MM.1S (cell line): ENCODE results near the gene BCAM.
A peak's percentile ranks its signal among the peaks of the same experiment; 100 is the strongest.

Source experiments
- DNase-seq: peaks from one replicate; pipeline ENCODE4 v3.0.0-alpha.2; 2015
- H2AFZ ChIP-seq: fragments of 300-600 bp; sonication (generic); 2 replicates; pipeline ENCODE4 v1.6.0; 2016; ENCODE audit warnings: antibody characterized with exemption, low read length
- H3F3A ChIP-seq: fragments of 300-600 bp; sonication (generic); 2 replicates; pipeline ENCODE4 v1.6.1; 2016; ENCODE audit warnings: mild to moderate bottlenecking, antibody characterized with exemption, low read length, moderate library complexity, mixed read lengths; ENCODE audit not compliant: insufficient read depth
- H3K27ac ChIP-seq: fragments of 300-600 bp; sonication (generic); 2 replicates; pipeline ENCODE4 v1.5.1; 2016; ENCODE audit warnings: mild to moderate bottlenecking, low read length
- H3K27me3 ChIP-seq: fragments of 300-600 bp; sonication (generic); replicated peaks from 2 replicates; pipeline ENCODE4 v1.6.0; 2016; ENCODE audit warnings: low read length; ENCODE audit not compliant: insufficient read depth
- H3K36me3 ChIP-seq: fragments of 300-600 bp; sonication (generic); replicated peaks from 2 replicates; pipeline ENCODE4 v1.6.1; 2016; ENCODE audit warnings: mild to moderate bottlenecking, low read length, mixed read lengths; ENCODE audit not compliant: insufficient read depth
- H3K4me1 ChIP-seq: fragments of 300-600 bp; sonication (generic); 2 replicates; pipeline ENCODE4 v1.6.1; 2016; ENCODE audit warnings: low read length, mixed read lengths
- H3K4me2 ChIP-seq: fragments of 300-600 bp; sonication (generic); 2 replicates; pipeline ENCODE4 v1.6.0; 2016; ENCODE audit warnings: low read depth, low read length
- H3K4me3 ChIP-seq: fragments of 300-600 bp; sonication (generic); 2 replicates; pipeline ENCODE4 v1.5.1; 2016; ENCODE audit warnings: low read length, mixed read lengths
- H3K79me2 ChIP-seq: fragments of 300-600 bp; sonication (generic); 2 replicates; pipeline ENCODE4 v1.6.1; 2016; ENCODE audit warnings: mixed run types, low read length, mixed read lengths
- H3K9ac ChIP-seq: fragments of 300-600 bp; sonication (generic); 2 replicates; pipeline ENCODE4 v1.6.1; 2016; ENCODE audit warnings: low read length, mixed read lengths
- H3K9me2 ChIP-seq: fragments of 300-600 bp; sonication (generic); replicated peaks from 2 replicates; pipeline ENCODE4 v1.6.1; 2016; ENCODE audit warnings: mild to moderate bottlenecking, low read length, mixed read lengths; ENCODE audit not compliant: insufficient read depth
- H3K9me3 ChIP-seq: fragments of 300-600 bp; sonication (generic); replicated peaks from 2 replicates; pipeline ENCODE4 v1.6.1; 2016; ENCODE audit warnings: mild to moderate bottlenecking, low read length, mixed read lengths; ENCODE audit not compliant: insufficient read depth
- H4K20me1 ChIP-seq: fragments of 300-600 bp; sonication (generic); 2 replicates; pipeline ENCODE4 v1.6.1; 2016; ENCODE audit warnings: mild to moderate bottlenecking, low read length, moderate library complexity, mixed read lengths; ENCODE audit not compliant: insufficient read depth
- CTCF ChIP-seq: fragments of 300-600 bp; sonication (generic); IDR thresholded peaks from 2 replicates; pipeline ENCODE4 v1.5.1; 2016; ENCODE audit warnings: antibody characterized with exemption, low read length, mixed read lengths
- EZH2 ChIP-seq: fragments of 300-600 bp; sonication (generic); optimal IDR thresholded peaks from 2 replicates; pipeline ENCODE3; 2017; ENCODE audit warnings: low read depth, mild to moderate bottlenecking, antibody characterized with exemption, low read length, mixed read lengths
- EZH2phosphoT487 ChIP-seq: fragments of 300-600 bp; sonication (generic); IDR thresholded peaks from 2 replicates; pipeline ENCODE4 v1.6.1; 2018; ENCODE audit warnings: antibody characterized with exemption, low read length

BCAM gene

DNA sequence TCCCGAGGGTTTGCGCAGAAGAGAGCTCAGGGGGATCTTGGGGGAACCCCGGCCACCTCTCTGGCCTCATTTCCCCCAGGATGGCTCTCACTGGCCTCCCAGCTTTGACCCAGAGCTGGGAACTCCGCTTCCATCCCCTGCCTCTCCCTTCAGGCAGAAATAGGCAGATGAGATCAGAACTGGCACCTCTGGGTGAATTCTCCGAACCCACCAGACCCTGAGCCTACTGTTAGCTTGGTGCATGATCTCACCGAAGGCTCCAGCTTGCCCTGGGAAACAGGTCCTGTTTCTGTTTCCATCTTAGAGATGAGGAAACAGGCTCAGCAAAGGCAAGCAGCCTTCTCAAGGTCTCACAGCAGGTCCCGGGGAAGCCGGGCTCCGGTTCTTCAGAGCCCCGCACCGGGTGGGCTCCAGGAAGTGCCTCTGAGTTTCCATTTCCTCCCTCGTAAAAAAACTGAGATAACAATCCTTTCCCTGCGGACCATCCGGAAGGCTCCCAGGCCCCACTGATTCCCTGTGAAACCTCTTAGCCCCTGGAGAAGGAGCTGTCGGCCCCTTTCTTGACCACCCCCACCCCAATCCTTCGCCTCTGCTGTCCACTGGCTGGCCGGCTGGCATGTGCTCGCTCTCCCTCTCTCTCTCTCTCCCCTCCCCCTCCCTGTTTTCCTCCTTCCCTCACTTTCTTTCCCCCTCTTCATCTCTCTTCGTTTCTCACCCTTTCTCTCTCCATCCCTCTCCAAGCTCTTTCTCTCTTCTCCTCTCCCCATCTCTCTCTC, 39.3 kb downstream of the BCAM start:
- Histone ChIP-seq H3K9me3 (no peaks in the 10 kb centered on the region), H3K4me3 (no peak overlapping the region), H3K27me3 (peaks cover 68% of the 10 kb centered on the region), H3K79me2 (no peaks in the 10 kb centered on the region), H3K36me3 (no peaks in the 10 kb centered on the region), H3K9ac (no peak overlapping the region), H3K27ac (no peak overlapping the region), H3K9me2 (no peaks in the 10 kb centered on the region), H3F3A (no peaks in the 10 kb centered on the region; the same call in 1 of the 2 replicates), H2AFZ (no peak overlapping the region), H3K4me2 (peak overlapping the region; percentile 98; the same call in 1 of the 2 replicates), H4K20me1 (no peaks in the 10 kb centered on the region), H3K4me1 (peaks cover 17% of the 10 kb centered on the region)
- no peak for TF ChIP-seq EZH2phosphoT487
- TF ChIP-seq EZH2: no peak
- no peak for TF ChIP-seq CTCF
- DNase-seq: no peak

GRCh38 chr19:44848812-44849447, 40.0 kb downstream of the BCAM start:
- Histone ChIP-seq H3K79me2 (no peaks in the 10 kb centered on the region), H3F3A (no peaks in the 10 kb centered on the region; the same call in 1 of the 2 replicates), H3K9ac (no peak overlapping the region), H2AFZ (no peak overlapping the region), H3K9me2 (no peaks in the 10 kb centered on the region), H3K27me3 (peaks cover 73% of the 10 kb centered on the region), H3K4me3 (no peak overlapping the region), H4K20me1 (no peaks in the 10 kb centered on the region), H3K4me1 (peaks cover 17% of the 10 kb centered on the region), H3K4me2 (no peak overlapping the region), H3K27ac (no peak overlapping the region), H3K9me3 (no peaks in the 10 kb centered on the region), H3K36me3 (no peaks in the 10 kb centered on the region)
- no peak for DNase-seq
- no peak for TF ChIP-seq EZH2phosphoT487
- TF ChIP-seq CTCF: no peak
- no peak for TF ChIP-seq EZH2

- no peak overlapping the region for H2AFZ ChIP-seq
- no peaks in the 10 kb centered on the region for H3K9me2 ChIP-seq
- H3F3A ChIP-seq: no peaks in the 10 kb centered on the region; the same call in 1 of the 2 replicates
- no peak overlapping the region for H3K9ac ChIP-seq
- H3K36me3 ChIP-seq: no peaks in the 10 kb centered on the region
- no peak overlapping the region for H3K4me3 ChIP-seq
- no peaks in the 10 kb centered on the region for H3K79me2 ChIP-seq
- DNase-seq: no peak
- no peaks in the 10 kb centered on the region for H3K9me3 ChIP-seq
- TF ChIP-seq EZH2phosphoT487 (no peak), CTCF (no peak), EZH2 (no peak)
- no peak overlapping the region for H3K27ac ChIP-seq
- no peak overlapping the region for H3K4me2 ChIP-seq
- peaks cover 87% of the 10 kb centered on the region for H3K27me3 ChIP-seq
- peaks cover 9% of the 10 kb centered on the region; the same call in 1 of the 2 replicates for H3K4me1 ChIP-seq
- no peaks in the 10 kb centered on the region for H4K20me1 ChIP-seq
These were observed 41.8 kb downstream of the BCAM start for GRCh38 chr19:44850641-44851109.
